PC-3 (cell line): ENCODE data around the gene RNASEH1. TPM values are rescaled to one million over a fixed set of nuclear protein-coding genes. Genes with fewer than 3 reads are reported as not detected.

Experiments
- ATAC-seq: fragments of 200-7000 bp; cut with Tn5 transposase; 2 replicates; pipeline ENCODE4 v1.9.1; 2020; ENCODE audit warnings: mild to moderate bottlenecking, moderate library complexity
- BruUV-seq: library from RNA; stranded (reverse); fragments of 400-500 nt; replicated peaks from 2 replicates; lab custom pipeline; 2021; lab: Mats Ljungman, UMichigan
- CTCF ChIA-PET: fragments of 300-600 bp; sonication (Branson Sonifier 250); formaldehyde crosslinking; loops from one replicate; lab custom pipeline; 2022; ENCODE audit warnings: antibody characterized with exemption; lab: Charles Lee
- POLR2A ChIA-PET: fragments of 300-600 bp; sonication (Branson Sonifier 250); formaldehyde crosslinking; loops from one replicate; lab custom pipeline; 2022; ENCODE audit warnings: antibody characterized with exemption; ENCODE audit not compliant: unreplicated experiment; lab: Charles Lee
- DNase-seq: peaks from one replicate; pipeline ENCODE4 v3.0.0-alpha.2; 2015
- H2AFZ ChIP-seq: fragments of 300-600 bp; sonication (generic); 2 replicates; pipeline ENCODE4 v1.6.0; 2016; ENCODE audit warnings: antibody characterized with exemption, low read length
- H3F3A ChIP-seq: fragments of 300-600 bp; sonication (generic); one replicate; pipeline ENCODE4 v1.6.0; 2017; ENCODE audit warnings: antibody characterized with exemption, low read length, control low read depth, mild to moderate bottlenecking; ENCODE audit not compliant: unreplicated experiment
- H3K27ac ChIP-seq: fragments of 300-600 bp; sonication (generic); 2 replicates; pipeline ENCODE4 v1.5.1; 2016; ENCODE audit warnings: mild to moderate bottlenecking, low read length
- H3K27me3 ChIP-seq: fragments of 300-600 bp; sonication (generic); 2 replicates; pipeline ENCODE4 v1.6.1; 2016; ENCODE audit warnings: low read length, mixed read lengths
- H3K36me3 ChIP-seq: fragments of 300-600 bp; sonication (generic); 2 replicates; pipeline ENCODE4 v1.6.1; 2016; ENCODE audit warnings: low read depth, mixed run types, low read length, mixed read lengths
- H3K4me1 ChIP-seq: fragments of 300-600 bp; sonication (generic); 2 replicates; pipeline ENCODE4 v1.5.1; 2016; ENCODE audit warnings: low read length; ENCODE audit not compliant: insufficient read depth
- H3K4me2 ChIP-seq: fragments of 300-600 bp; sonication (generic); 2 replicates; pipeline ENCODE4 v1.6.0; 2016; ENCODE audit warnings: low read length
- H3K4me3 ChIP-seq: fragments of 300-600 bp; sonication (generic); 2 replicates; pipeline ENCODE4 v1.5.1; 2016; ENCODE audit warnings: mild to moderate bottlenecking, low read length, mixed read lengths
- H3K79me2 ChIP-seq: fragments of 300-600 bp; sonication (generic); 2 replicates; pipeline ENCODE4 v1.6.1; 2017; ENCODE audit warnings: low read length, mixed read lengths
- H3K9ac ChIP-seq: fragments of 300-600 bp; sonication (generic); 2 replicates; pipeline ENCODE4 v1.6.0; 2016; ENCODE audit warnings: mild to moderate bottlenecking, low read length
- H3K9me2 ChIP-seq: fragments of 300-600 bp; sonication (generic); replicated peaks from 2 replicates; pipeline ENCODE4 v1.6.1; 2016; ENCODE audit warnings: mixed run types, low read length, mixed read lengths
- H3K9me3 ChIP-seq: fragments of 300-600 bp; sonication (generic); 2 replicates; pipeline ENCODE4 v1.6.1; 2016; ENCODE audit warnings: low read length, mixed read lengths
- H4K20me1 ChIP-seq: fragments of 300-600 bp; sonication (generic); 2 replicates; pipeline ENCODE4 v1.6.1; 2016; ENCODE audit warnings: low read length, mixed read lengths
- CTCF ChIP-seq: fragments of 300-600 bp; sonication (generic); conservative IDR thresholded peaks from 2 replicates; pipeline ENCODE4 v1.5.1; 2017; ENCODE audit warnings: antibody characterized with exemption, low read depth, mild to moderate bottlenecking, low read length
- EZH2 ChIP-seq: fragments of 300-600 bp; sonication (generic); IDR thresholded peaks from one replicate; pipeline ENCODE4 v1.6.1; 2017; ENCODE audit warnings: antibody characterized with exemption, mild to moderate bottlenecking, low read length; ENCODE audit not compliant: unreplicated experiment
- EZH2phosphoT487 ChIP-seq: fragments of 300-600 bp; sonication (generic); IDR thresholded peaks from 2 replicates; pipeline ENCODE4 v1.6.1; 2018; ENCODE audit warnings: mild to moderate bottlenecking, antibody characterized with exemption, low read length, borderline replicate concordance
- intact Hi-C: fragments of 100-400 bp; cut with micrococcal nuclease; formaldehyde crosslinking; loops from 2 replicates; pipeline ENCODE4 v1.9.0; 2023
- total RNA-seq: library from RNA; depleted of rRNA; stranded (reverse); fragments of >200 nt; gene quantifications from 2 replicates; pipeline ENCODE4 v1.2.3, GENCODE V29; 2014

The RNASEH1 gene
- total RNA-seq, 1 experiment from 2014 or later: 51.1 TPM

- BruUV-seq: no TSS peak
- H3F3A ChIP-seq: no peaks in the 10 kb centered on the region
- ChIA-PET POLR2A (interaction anchor here (0.5 kb wide), 1 partner anchor 12 kb away, joined by 3 read pairs; no protein-coding TSS in a partner anchor), CTCF (interaction anchor here (0.5 to 1.1 kb wide), 3 partner anchors 13 to 75 kb away, joined by 3 to 4 read pairs (median 3); no protein-coding TSS in a partner anchor)
- no peaks in the 10 kb centered on the region for H3K79me2 ChIP-seq
- H3K9ac ChIP-seq: peak overlapping the region; percentile 77
- ATAC-seq: peak; percentile 32
- peak overlapping the region; percentile 80 for H2AFZ ChIP-seq
- H3K27ac ChIP-seq: peak overlapping the region; percentile 95
- H3K9me3 ChIP-seq: no peaks in the 10 kb centered on the region
- no peaks in the 10 kb centered on the region for H3K9me2 ChIP-seq
- H4K20me1 ChIP-seq: no peaks in the 10 kb centered on the region
- DNase-seq: peak; percentile 37
- peak overlapping the region; percentile 77 for H3K4me2 ChIP-seq
- TF ChIP-seq EZH2: no peak
- peak; percentile 57 for TF ChIP-seq CTCF
- intact Hi-C loops: loop anchor here (1.0 to 5.0 kb wide), 2 partner anchors 18 to 115 kb away; partner anchors contain the start of gene ADI1
- H3K36me3 ChIP-seq: peaks cover 11% of the 10 kb centered on the region
- no peaks in the 10 kb centered on the region for H3K27me3 ChIP-seq
- H3K4me3 ChIP-seq: peak overlapping the region; percentile 54
- H3K4me1 ChIP-seq: peaks cover 26% of the 10 kb centered on the region
Measured at GRCh38 chr2:3536682-3537632, 21.2 kb downstream of the RNASEH1 start.

- POLR2A ChIA-PET: interaction anchor here (0.5 kb wide), 1 partner anchor 11 kb away, joined by 3 read pairs; no protein-coding TSS in a partner anchor
- peak; percentile 80 for ATAC-seq
Measured at GRCh38 chr2:3535794-3536681, 22.1 kb downstream of the RNASEH1 start.

More at GRCh38 chr2:3535794-3536681, 22.1 kb downstream of the RNASEH1 start:
- H3K9ac ChIP-seq: peak overlapping the region; percentile 77
- H3K4me2 ChIP-seq: peak overlapping the region; percentile 77
- H3K4me1 ChIP-seq: peaks cover 26% of the 10 kb centered on the region
- no peaks in the 10 kb centered on the region for H3K27me3 ChIP-seq
- H4K20me1 ChIP-seq: no peaks in the 10 kb centered on the region
- DNase-seq: peak; percentile 92
- H3K79me2 ChIP-seq: no peaks in the 10 kb centered on the region
- H3K27ac ChIP-seq: peak overlapping the region; percentile 95
- TSS peak; percentile 93 for BruUV-seq
- CTCF ChIA-PET: interaction anchor here (0.5 to 1.1 kb wide), 3 partner anchors 12 to 76 kb away, joined by 3 to 4 read pairs (median 3); no protein-coding TSS in a partner anchor
- H3K4me3 ChIP-seq: peak overlapping the region; percentile 54
- peaks cover 4% of the 10 kb centered on the region; the same call in 1 of the 2 replicates for H3K36me3 ChIP-seq
- intact Hi-C loops: loop anchor here (1.0 to 5.0 kb wide), 2 partner anchors 17 to 116 kb away; partner anchors contain the start of gene ADI1
- TF ChIP-seq CTCF (no peak; the same call in 1 of the 2 replicates), EZH2phosphoT487 (no peak), EZH2 (no peak)
- no peaks in the 10 kb centered on the region for H3K9me3 ChIP-seq
- no peaks in the 10 kb centered on the region for H3K9me2 ChIP-seq
- H3F3A ChIP-seq: no peaks in the 10 kb centered on the region
- peak overlapping the region; percentile 80 for H2AFZ ChIP-seq
